Measurements from ENCODE around the gene HIGD2A.

GRCh38 chr5:176353533-176353932 lies 35.0 kb upstream of the HIGD2A start:
- TF ChIP-seq POLR2A (IDR thresholded peaks at IDR 0.05; ENCODE audit: low read depth, low read length) (no peak), JUN (IDR thresholded peaks at IDR 0.05; ENCODE audit: borderline replicate concordance, insufficient read depth, insufficient read length, low read depth) (no peak), POLR2AphosphoS5 (IDR thresholded peaks at IDR 0.05; ENCODE audit: insufficient read depth, low read depth, low read length) (no peak), GATA2 (IDR thresholded peaks at IDR 0.05; ENCODE audit: insufficient read depth, insufficient read length, low read depth, low read length) (no peak), EZH2 (IDR thresholded peaks at IDR 0.05; ENCODE audit: borderline replicate concordance, low read depth, low read length, severe bottlenecking) (no peak), MYC (IDR thresholded peaks at IDR 0.05; ENCODE audit: low read depth, low read length) (no peak), FOS (IDR thresholded peaks at IDR 0.05; ENCODE audit: borderline replicate concordance, insufficient read depth, low read length) (no peak)
- TF ChIP-seq, protein P1, sequence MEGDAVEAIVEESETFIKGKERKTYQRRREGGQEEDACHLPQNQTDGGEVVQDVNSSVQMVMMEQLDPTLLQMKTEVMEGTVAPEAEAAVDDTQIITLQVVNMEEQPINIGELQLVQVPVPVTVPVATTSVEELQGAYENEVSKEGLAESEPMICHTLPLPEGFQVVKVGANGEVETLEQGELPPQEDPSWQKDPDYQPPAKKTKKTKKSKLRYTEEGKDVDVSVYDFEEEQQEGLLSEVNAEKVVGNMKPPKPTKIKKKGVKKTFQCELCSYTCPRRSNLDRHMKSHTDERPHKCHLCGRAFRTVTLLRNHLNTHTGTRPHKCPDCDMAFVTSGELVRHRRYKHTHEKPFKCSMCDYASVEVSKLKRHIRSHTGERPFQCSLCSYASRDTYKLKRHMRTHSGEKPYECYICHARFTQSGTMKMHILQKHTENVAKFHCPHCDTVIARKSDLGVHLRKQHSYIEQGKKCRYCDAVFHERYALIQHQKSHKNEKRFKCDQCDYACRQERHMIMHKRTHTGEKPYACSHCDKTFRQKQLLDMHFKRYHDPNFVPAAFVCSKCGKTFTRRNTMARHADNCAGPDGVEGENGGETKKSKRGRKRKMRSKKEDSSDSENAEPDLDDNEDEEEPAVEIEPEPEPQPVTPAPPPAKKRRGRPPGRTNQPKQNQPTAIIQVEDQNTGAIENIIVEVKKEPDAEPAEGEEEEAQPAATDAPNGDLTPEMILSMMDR (IDR thresholded peaks at IDR 0.05; ENCODE audit: extremely low read depth in 1 of 2, insufficient read depth in 1 of 2, low read depth in 1 of 2, low read length in 2 of 2) = no peak
- TF ChIP-seq, protein P2, sequence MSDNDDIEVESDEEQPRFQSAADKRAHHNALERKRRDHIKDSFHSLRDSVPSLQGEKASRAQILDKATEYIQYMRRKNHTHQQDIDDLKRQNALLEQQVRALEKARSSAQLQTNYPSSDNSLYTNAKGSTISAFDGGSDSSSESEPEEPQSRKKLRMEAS (IDR thresholded peaks at IDR 0.05; ENCODE audit: insufficient read depth, insufficient read length) = no peak
